HG02759 (cell line): Measurements from ENCODE around the gene GID8.
A peak's percentile ranks its signal among the peaks of the same experiment; 100 is the strongest.

ENCODE experiments used
- ATAC-seq: cut with Tn5 transposase; IDR thresholded peaks from one replicate; pipeline ENCODE4 v1.9.1; 2021; ENCODE audit warnings: mild to moderate bottlenecking, moderate library complexity; ENCODE audit not compliant: unreplicated experiment

Gene GID8

GRCh38 chr20:62938105-62938888 is at the start of gene GID8:
Gene GID8, plus strand, starts transcription at chr20:62938147. Its CDS starts 3,356 bp downstream, at chr20:62941503.
- ATAC-seq = peak; percentile 45

GRCh38 chr20:62888406-62888805 is 49.5 kb upstream of the GID8 start:
- no peak for ATAC-seq

GRCh38 chr20:62888910-62889309 is 49.0 kb upstream of the GID8 start:
- ATAC-seq = no peak

GRCh38 chr20:62889411-62889810 is 48.5 kb upstream of the GID8 start:
- no peak for ATAC-seq

GRCh38 chr20:62889871-62890270 is 48.1 kb upstream of the GID8 start:
- ATAC-seq = no peak

GRCh38 chr20:62890444-62890843 is 47.5 kb upstream of the GID8 start:
- ATAC-seq = no peak

- no peak for ATAC-seq
These were observed 46.8 kb upstream of the GID8 start for GRCh38 chr20:62891111-62891510.

GRCh38 chr20:62892348-62893304 is 45.3 kb upstream of the GID8 start:
- no peak for ATAC-seq

- no peak for ATAC-seq
These were observed 44.2 kb upstream of the GID8 start for GRCh38 chr20:62893700-62894099.

- no peak for ATAC-seq
These were observed 43.7 kb upstream of the GID8 start for GRCh38 chr20:62894261-62894660.

GRCh38 chr20:62895539-62895938 is 42.4 kb upstream of the GID8 start:
- ATAC-seq = no peak

GRCh38 chr20:62896526-62896925 is 41.4 kb upstream of the GID8 start:
- no peak for ATAC-seq

- ATAC-seq = no peak
These were observed 40.3 kb upstream of the GID8 start for GRCh38 chr20:62897666-62898065.

- ATAC-seq = no peak
These were observed 39.6 kb upstream of the GID8 start for GRCh38 chr20:62898093-62898964.

GRCh38 chr20:62898970-62899632 is 38.8 kb upstream of the GID8 start:
- ATAC-seq = no peak

- ATAC-seq = no peak
These were observed 38.3 kb upstream of the GID8 start for GRCh38 chr20:62899633-62900051.

GRCh38 chr20:62900052-62900691 is 37.8 kb upstream of the GID8 start:
- peak; percentile 77 for ATAC-seq

- ATAC-seq = peak; percentile 3
These were observed 37.0 kb upstream of the GID8 start for GRCh38 chr20:62900692-62901584.

GRCh38 chr20:62901891-62902290 is 36.1 kb upstream of the GID8 start:
- no peak for ATAC-seq
